Measurements from ENCODE around the gene PRKCB.

DNA sequence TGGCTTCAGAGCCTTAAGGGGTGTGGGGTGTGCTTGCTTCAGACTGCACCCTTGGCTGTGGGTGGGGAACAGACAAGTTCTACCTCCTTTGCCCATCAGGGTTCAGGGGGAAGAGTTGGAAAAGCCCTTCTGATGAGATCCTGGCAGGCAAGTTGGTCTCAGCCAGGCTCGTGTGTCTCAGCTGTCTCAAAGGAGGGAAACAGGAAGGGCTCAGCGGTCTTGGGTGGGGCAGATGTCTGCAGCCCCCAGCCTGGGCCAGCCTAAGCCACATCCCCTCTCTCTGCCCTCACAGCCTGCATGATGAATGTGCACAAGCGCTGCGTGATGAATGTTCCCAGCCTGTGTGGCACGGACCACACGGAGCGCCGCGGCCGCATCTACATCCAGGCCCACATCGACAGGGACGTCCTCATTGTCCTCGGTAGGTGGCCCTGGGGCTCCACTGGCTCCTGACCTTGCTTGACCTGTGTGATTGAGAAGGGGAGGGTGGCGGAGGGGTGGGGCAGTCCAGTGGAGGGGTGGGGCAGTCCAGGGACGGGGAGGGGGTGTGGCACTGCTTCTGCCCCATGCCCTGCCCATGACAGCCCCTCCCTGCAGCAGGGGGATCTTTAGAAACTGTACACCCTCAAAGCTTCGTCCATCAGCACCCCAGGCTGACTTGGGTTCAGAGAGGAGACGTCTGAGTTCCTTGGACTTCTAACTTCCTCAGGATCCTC is 199.5 kb downstream of the PRKCB start:
- TF ChIP-seq SP1 (IDR thresholded peaks at IDR 0.05; ENCODE audit: low read depth): no peak
- TF ChIP-seq POLR2AphosphoS5 (IDR thresholded peaks at IDR 0.05; ENCODE audit: low read depth, low read length): no peak
- no peak for TF ChIP-seq CTCF (IDR thresholded peaks at IDR 0.05 in 2 of 3, conservative IDR thresholded peaks at IDR 0.05 in 1 of 3; ENCODE audit: borderline replicate concordance in 1 of 3, insufficient read depth in 1 of 3, low read depth in 2 of 3, low read length in 2 of 3)
- no peak for TF ChIP-seq POLR2A (IDR thresholded peaks at IDR 0.05; ENCODE audit: borderline replicate concordance, extremely low read depth, insufficient read depth, insufficient read length)
- no peak for TF ChIP-seq CEBPB (IDR thresholded peaks at IDR 0.05; ENCODE audit: low read depth)
- no peak for TF ChIP-seq EZH2 (IDR thresholded peaks at IDR 0.05)
- TF ChIP-seq RAD21 (IDR thresholded peaks at IDR 0.05; ENCODE audit: low read depth): no peak
- TF ChIP-seq, protein P1, sequence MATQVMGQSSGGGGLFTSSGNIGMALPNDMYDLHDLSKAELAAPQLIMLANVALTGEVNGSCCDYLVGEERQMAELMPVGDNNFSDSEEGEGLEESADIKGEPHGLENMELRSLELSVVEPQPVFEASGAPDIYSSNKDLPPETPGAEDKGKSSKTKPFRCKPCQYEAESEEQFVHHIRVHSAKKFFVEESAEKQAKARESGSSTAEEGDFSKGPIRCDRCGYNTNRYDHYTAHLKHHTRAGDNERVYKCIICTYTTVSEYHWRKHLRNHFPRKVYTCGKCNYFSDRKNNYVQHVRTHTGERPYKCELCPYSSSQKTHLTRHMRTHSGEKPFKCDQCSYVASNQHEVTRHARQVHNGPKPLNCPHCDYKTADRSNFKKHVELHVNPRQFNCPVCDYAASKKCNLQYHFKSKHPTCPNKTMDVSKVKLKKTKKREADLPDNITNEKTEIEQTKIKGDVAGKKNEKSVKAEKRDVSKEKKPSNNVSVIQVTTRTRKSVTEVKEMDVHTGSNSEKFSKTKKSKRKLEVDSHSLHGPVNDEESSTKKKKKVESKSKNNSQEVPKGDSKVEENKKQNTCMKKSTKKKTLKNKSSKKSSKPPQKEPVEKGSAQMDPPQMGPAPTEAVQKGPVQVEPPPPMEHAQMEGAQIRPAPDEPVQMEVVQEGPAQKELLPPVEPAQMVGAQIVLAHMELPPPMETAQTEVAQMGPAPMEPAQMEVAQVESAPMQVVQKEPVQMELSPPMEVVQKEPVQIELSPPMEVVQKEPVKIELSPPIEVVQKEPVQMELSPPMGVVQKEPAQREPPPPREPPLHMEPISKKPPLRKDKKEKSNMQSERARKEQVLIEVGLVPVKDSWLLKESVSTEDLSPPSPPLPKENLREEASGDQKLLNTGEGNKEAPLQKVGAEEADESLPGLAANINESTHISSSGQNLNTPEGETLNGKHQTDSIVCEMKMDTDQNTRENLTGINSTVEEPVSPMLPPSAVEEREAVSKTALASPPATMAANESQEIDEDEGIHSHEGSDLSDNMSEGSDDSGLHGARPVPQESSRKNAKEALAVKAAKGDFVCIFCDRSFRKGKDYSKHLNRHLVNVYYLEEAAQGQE (IDR thresholded peaks at IDR 0.05; ENCODE audit: low read depth): no peak
- TF ChIP-seq ZBTB33 (IDR thresholded peaks at IDR 0.05; ENCODE audit: extremely low read depth, insufficient replicate concordance, low read length): no peak
- TF ChIP-seq ELF1 (IDR thresholded peaks at IDR 0.05; ENCODE audit: borderline replicate concordance, low read depth): no peak
- TF ChIP-seq EZH2phosphoT487 (IDR thresholded peaks at IDR 0.05; ENCODE audit: borderline replicate concordance): no peak
- TF ChIP-seq TCF7L2 (IDR thresholded peaks at IDR 0.05; ENCODE audit: borderline replicate concordance, extremely low read depth, insufficient read depth, insufficient read length): no peak
- TF ChIP-seq, protein P2, sequence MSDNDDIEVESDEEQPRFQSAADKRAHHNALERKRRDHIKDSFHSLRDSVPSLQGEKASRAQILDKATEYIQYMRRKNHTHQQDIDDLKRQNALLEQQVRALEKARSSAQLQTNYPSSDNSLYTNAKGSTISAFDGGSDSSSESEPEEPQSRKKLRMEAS (IDR thresholded peaks at IDR 0.05): no peak

All from HCT116 (cell line).